GM18519 (cell line): ENCODE measurements around the gene TBX6.

Experiments used
- ATAC-seq: cut with Tn5 transposase; IDR thresholded peaks from one replicate; pipeline ENCODE4 v1.9.1; 2021; ENCODE audit warnings: mild to moderate bottlenecking, moderate library complexity; ENCODE audit not compliant: unreplicated experiment, low FRiP score

Gene TBX6

DNA sequence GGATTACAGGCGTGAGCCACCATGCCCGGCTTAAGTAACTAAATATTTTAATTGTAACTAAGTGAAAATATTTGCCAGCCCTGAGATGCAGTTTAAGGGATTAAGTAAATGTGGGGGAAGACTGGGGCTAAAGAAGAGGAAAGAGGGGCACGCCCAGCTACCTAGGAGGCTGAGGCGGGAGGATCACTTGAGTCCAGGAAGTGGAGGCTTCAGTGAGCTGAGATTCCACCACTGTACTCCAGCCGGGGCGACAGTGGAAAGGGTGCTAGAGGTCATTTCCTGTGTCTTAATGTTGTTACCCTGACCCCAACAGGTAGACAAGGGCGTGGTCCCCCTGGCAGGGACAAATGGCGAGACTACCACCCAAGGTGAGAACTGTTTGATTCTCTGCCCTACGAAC is 23.4 kb downstream of the TBX6 start:
- no peak for ATAC-seq

DNA sequence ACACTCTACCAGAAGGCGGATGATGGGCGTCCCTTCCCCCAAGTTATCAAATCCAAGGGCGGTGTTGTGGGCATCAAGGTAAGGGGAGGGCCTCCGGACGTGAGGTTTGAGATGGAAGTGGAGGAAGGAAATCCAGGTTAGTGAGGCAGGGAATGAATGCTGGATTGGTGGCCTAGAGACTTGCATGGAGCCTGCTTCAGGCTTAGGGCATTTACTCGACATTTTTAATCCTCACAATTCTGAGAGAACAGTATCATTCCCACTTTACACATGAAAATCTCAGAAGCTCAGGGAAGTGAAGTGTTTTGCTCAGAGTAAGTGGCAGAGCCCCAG is 24.2 kb downstream of the TBX6 start:
- ATAC-seq: no peak

DNA sequence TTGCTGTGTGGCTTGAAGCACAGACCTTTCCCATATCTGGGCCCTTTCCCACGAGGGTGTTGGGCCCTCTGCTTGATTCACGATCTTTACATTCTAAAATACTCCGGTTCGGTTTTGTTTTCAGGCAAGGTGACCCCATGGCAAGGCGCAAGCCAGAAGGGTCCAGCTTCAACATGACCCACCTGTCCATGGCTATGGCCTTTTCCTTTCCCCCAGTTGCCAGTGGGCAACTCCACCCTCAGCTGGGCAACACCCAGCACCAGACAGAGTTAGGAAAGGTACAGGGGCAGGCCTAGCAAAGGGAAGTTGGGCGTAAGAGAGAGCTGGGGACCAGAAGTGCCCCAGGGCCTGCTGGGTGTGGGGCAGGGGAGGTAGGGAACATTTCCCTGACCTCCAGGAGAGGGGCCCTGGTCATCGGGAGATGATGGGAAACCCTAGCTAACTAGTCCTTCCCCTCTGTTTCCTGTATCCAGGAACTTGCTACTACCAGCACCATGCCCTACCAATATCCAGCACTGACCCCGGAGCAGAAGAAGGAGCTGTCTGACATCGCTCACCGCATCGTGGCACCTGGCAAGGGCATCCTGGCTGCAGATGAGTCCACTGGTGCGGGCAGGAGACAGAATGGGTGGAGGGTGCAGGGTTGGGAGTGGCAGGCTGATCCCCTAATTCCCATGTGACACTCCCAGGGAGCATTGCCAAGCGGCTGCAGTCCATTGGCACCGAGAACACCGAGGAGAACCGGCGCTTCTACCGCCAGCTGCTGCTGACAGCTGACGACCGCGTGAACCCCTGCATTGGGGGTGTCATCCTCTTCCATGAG is 24.8 kb downstream of the TBX6 start:
- ATAC-seq: no peak

DNA sequence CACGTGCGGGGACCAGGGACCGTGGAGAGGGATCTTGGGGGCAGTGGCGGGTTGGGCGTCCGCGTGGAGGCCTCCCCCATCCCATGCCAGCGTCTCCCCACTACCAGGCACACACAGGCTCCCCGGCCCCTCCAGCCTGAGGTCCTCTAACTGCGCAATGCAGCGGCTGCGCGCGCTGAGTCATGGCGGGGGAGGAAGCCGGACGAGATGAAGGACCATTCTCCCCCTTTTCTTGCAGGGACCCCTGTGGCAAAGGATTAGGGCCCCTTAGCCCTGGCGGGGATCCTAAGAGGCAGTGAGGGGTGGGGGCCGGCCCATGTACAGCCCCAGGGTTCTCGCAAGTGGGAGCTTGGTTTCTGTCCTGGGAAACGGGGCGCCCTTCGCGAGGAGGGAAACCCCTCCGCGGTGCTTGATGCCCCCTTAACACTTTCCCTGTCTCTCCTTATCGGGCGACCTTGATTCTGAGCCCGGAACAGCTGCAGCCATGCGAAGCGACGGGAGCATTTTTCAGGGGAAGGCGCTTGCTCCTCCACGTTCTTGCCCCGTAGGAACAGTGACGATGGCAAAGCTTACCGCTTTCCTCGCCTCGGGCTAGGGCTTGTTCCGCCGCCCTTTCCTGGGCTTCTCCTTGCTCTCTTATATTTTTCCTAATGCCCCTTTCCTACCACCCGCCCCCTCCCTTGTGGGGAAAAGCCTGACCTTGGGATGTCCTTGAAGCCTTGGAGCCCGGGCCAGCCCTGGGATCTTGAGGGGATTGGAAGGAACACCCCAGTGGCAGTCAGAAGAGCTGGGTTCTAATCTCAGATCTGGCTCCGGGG is 25.6 kb downstream of the TBX6 start:
- no peak for ATAC-seq

DNA sequence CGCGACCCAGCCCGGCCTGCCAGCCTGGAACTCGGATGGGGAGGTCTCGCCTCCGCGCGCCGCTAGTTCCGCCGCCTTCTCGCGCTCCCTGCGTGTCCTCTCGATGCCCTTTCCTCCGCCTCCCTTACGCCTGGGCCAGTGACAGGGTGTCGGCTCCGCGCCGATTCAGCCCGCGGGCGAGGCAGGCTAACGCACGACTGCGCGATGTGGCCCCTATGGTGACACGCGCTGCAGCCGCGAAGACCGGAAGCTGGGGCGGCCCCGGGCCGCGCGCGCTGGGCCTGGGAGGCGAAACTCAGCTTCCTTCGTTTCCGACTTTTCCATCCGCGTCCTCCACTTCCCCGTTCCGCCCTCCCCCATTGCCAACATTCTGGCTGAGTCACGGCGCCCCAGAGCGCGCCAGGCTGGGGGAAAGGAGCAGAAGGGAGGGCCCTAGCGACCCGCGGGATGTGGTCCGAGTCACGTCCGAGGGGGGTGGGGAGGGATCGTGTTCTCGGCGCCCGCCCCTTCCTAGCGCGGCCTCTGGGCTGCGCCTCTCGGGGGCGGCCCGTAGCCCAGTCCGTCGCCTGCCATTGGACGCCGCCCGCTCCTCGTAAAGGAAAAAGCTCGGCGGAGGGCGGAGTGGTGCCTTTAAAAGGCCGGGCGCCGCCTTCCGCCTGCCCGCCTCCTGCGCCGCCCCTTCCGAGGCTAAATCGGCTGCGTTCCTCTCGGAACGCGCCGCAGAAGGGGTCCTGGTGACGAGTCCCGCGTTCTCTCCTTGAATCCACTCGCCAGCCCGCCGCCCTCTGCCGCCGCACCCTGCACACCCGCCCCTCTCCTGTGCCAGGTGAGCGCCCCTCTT is 26.4 kb downstream of the TBX6 start, which contains the start of gene ALDOA:
TSS of gene ALDOA (plus strand) at position 659 of the 841 bp plus-strand sequence. CDS start 1,138 bp downstream, outside the sequence.
- ATAC-seq: peak; percentile 57

DNA sequence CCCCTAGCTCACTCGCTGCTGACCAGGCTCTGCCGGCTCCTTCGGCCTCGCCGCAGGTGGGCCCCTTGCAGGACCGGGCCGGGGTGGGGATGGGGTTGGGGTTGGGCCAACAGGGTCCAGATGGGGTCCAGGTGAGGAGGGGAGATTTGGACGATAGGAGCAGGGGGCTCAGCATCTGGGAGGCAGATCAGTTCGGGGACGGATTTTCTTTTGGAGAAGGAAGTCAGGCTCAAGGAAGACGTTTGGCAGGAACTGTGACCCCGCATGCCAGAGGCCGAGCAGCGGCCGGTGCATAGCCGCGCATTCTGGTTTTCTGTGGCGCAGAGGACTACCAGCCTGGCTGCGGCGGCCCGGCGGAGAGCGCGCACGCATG is 27.0 kb downstream of the TBX6 start:
- no peak for ATAC-seq

DNA sequence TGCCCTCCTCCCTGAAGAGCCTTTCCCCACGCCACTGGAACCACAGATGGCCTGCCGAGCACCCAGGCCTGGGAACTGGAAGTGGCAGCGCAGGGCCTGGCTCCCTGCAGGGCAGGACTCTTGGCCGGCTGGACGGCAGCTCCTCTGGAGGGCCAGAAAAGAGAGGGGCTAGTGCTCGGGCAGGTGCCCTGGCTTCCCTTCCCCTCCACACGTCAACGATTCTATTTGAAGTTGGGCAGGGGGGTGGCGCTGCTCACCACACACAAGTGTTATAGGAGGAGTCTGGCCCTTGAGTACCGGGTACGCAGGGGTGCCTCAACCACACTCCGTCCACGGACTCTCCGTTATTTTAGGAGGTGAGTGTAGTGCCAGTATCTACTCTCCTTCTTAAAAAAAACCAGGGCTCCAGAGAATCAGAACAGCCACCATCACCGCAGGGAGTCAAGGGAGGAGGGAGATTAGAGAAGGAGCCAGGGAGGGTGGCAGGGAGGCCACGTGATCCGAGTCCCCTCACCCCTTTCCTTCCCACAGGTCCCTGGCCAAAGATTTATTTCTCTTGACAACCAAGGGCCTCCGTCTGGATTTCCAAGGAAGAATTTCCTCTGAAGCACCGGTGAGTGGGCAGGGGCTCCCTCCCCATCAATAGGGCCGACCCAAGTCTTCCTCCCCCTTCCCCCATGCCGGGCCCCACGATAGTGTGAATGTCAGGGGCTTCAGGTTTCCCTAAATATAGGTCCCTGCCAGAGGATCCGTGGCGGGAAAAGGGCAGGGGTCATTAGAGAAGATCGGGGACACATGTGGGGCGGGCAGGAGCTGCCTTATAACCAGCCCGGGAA is 27.6 kb downstream of the TBX6 start:
- no peak for ATAC-seq

DNA sequence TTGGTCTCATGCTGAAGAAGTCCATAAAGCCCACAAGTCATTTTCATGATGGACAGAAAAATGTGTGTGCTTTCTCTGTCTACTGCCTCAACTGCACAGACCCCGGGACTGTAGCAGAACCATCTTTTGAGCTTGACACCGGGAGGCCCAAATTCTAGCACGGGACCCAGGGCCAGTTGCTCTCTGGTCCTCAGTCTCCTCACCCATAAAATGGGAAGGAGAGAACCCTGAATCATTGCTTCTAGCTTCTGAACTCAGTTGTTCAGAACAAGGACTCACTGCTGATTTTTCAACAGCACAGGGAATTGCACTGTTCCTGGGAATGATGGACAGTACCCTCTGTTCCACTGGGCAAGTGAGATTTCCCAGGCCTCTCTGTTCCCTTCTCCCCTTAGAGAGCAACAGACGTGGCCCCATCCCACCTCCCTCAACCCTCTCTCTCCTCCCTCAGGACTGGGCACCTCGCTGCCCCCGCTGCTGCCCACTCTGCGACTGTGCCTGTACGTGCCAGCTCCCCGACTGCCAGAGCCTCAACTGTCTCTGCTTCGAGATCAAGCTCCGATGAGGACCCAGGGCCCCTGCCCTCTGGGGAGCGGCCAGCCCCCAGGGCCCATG is 28.3 kb downstream of the TBX6 start:
- no peak for ATAC-seq

DNA sequence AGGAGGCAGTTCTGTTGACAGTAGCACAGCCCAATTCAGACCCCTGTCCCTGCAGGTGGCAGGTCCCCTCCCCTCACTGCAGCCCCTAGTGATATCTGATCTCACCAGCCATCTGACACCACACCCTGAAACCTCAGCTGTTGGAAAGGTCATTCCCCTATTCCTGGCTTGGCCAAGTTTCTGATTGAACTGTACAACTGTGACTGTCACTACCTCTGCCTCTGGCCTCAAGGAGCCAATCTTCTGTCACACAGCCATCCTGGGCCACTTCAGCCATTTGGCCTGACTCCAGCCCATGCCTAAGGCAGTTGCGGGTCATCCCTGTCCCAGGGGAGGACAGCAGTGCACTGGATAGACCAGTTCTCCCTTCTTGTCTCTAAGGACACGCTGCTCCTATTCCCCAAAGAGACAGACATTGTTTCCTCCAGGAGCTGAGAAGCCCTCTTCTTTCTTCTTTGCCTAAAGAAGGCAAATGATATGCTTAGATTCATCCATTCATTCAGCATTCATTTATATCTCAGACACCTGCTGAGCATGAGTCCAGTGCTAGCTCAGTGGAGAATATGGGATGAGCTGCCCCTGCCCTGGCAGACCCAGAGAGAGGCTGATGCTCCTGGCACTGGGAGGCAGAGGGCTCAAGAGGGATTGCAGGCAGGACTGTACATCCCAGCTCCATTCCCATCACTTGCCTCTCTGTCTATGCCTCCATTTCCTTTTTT is 30.7 kb downstream of the TBX6 start:
- no peak for ATAC-seq

DNA sequence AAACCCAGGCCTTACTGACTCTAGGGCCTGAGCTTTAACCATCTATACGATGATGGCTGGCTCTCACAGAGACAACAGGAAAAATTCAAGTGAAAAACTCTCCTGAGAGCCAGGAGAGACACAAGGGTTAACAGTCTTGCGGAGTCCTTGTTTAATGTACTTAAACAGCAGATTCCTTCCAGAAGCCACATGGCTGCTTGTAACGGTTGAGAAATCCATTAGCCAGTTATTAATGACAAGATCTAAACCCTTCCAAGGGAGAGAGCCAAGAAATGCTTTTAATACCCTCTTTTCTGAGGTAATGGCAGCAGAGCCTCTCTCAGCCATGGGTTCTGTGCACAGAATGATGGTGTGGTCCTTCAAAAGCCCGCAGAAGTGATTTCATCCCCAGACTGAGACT is 31.4 kb downstream of the TBX6 start:
- ATAC-seq: no peak

DNA sequence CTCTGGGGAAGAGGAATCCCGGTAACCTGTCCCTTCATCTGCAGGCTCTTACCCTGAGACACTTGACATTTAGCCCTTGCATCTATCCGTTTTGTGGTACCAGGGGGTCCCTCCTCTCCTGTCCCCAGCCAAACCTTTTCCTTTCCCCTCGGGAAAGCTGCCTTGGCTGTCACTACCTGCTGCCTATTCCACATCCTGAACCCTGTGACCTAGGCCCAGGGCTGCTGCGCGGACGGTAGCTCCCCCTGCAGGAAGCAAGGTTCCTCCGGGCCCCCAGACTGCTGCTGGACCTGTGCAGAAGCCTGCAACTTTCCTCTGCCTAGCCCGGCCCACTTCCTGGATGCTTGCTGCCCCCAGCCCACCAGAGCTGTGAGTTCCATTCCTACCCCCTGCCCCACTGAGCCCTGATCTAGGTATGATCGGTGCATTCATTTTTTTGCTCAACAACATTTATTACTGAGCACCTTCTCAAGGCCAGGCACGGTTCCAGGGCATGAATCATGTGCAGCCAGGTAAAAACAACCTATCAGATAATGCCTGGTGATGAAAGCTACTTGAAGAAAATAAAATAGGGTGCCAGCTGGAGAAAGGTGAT is 36.7 kb downstream of the TBX6 start:
- no peak for ATAC-seq

DNA sequence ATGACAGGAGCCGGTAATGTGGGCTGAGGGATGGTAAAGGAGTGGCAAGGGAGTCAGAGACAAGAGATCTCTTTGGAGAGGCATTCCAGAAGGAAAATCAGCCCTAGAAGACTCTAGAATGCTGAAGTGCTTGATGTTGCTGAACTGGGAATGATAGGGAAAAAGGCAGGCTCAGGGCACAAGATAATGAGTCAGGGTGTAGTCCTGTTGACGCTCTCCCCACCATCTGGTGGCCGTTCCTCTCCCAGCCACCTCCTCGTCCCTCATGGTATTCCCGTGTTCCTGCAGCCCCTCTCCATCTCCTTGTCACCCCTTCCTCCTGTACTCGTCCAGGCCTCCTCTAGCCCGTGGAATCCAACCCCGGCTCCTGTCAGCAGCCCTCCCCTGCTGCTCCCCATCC is 37.3 kb downstream of the TBX6 start:
- ATAC-seq: no peak

DNA sequence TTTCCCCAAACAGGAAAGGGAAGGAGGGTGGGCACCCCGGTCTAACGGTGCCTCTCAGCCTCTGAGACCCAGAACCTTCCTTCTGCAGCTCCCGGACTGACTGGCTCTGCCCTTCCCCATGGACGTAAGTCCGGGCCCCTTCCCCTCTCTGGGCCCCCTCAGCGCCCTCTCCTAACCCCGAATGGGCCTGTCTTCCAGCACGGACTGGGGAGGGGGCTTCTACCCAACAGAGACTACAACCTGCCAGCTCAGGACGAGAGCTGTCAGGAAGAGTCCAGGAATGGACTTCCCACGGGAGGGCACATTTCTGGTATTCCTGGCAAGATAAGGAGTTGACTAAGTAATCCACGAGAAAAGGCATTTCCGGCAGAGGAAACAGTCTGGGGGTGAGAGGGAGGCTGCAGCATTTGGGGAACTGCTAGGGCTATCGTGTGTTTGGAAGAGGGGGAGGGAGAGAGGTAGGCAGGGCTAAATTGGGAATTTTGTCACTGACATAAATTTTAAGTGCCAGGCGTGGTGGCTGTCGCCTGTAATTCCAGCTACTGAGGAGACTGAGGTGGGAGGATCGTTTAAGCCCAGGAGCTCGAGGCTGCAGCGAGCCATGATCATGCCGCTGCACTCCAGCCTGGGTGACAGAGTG is 38.2 kb downstream of the TBX6 start:
- no peak for ATAC-seq

DNA sequence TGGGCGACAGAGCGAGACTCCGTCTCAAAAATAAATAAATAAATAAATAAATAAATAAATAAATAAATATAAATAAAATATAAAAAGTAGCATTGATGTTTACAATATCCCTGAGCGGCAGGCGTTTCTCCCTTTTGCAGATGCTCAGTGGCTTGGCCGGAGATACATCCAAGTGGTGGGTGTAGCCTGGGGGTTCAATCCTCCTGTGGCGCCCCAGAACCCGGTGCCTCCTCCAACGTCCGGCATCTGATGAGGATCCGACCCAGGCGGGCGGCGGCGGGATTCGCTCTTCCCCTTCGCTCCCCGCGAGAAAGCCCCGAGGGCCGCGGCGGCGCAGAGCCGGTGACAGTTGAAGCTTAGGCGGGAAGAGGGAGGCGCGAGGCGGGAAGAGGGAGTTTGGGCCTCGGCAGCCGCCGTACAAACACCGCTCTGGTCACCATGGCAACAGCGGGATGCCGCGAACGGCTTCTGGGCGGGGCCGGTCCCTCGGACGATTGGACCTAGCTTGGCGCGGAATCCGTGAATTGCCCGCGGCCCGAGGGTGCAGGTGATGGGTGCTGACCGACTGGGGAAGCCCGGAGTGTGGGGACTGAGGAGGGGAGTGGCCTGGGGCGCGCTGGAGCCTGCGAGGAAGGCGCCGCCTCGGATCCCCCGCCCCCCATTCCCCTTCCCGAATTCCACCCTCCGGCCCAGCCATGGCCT is 38.9 kb downstream of the TBX6 start:
- no peak for ATAC-seq

DNA sequence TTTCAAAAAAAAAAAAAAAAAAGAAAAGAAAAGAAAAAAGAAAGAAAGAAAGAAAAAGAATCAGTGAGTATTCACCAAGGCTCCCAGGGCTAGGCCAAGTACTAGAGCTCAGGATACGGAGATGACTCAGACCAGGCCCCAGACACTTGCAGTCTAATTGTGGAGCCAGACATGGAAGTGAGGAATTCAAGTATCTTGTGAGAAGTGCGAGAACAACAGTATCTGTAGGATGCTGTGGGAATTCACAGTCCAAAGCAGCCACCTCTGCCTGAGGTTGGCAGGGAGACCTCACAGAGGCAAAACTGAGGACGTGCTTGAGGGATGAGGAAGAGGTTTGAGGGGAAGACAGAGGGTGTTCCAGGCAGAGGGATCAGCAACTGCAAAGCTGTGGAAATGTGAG is 40.2 kb downstream of the TBX6 start:
- no peak for ATAC-seq

DNA sequence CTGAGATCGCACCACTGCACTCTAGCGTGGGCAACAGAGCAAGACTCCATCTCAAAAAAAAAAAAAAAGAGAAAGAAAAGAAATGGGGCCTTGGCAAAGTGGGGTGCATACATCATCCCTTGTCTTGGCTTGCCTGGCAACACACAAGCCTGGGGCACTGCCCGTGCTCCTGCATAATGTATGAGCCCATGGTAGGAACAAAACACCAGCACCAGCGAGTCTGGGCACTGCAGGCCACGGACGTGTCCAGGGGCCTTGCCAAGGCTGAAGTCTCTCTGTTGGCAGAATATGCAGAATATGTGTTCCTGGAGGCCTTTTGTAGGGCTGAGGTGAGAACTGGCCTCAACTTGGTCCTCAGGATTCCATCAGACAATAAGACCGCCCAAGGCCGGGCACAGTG is 41.9 kb downstream of the TBX6 start:
- no peak for ATAC-seq

DNA sequence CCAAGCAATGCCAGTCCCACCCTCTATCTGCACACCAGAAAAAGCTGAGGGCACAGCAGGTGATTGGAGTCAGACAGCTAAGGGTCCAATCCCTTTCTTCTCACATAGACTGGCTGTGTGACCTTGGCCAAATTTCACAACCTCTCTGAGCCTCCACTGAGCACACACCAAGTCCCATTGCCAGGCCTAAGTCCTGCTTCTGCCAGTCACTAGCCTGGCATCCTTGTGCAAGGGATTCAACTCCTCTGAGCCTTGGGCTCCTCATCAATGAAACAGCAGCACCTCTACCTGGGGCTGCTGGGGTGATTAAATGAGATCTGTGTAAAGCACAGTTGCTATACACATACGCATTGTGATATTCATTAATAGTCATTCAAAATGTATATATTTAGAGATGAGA is 45.1 kb downstream of the TBX6 start:
- ATAC-seq: no peak

DNA sequence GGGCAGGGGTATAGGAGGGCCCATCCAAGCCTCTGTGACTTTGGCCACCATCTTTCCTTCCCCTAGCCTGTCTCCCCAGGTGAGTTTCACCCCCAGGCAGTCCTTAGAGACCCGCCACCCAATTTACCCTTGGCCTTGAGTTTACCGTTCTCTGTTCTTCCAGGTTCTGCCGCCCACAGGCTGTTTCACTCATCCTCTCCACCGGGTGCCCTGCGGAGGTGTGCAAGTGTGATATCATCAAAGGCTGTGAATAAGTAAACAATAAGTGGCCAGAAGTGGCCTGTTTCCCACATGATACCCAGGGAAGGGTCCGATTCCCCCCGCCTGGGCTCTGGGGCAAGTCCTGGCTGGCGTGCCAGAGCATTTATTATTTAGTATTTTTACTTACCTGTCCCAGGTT is 45.5 kb downstream of the TBX6 start:
- ATAC-seq: no peak
